KMS-11 (cell line): ENCODE measurements around the gene KIF25.
"Not testable (repeated sequence)": the region's sequence is repeated elsewhere in the genome, so short reads cannot be mapped to it uniquely, and the experiment has no call there.

ENCODE experiments used
- H2AFZ ChIP-seq: fragments of 200-600 bp; sonication (generic); 2 replicates; pipeline ENCODE4 v1.6.1; 2016; ENCODE audit warnings: antibody characterized with exemption, mixed run types, low read depth
- H3K27ac ChIP-seq: fragments of 200-600 bp; sonication (generic); 2 replicates; pipeline ENCODE4 v1.6.1; 2016; ENCODE audit warnings: mild to moderate bottlenecking, mixed run types
- H3K27me3 ChIP-seq: fragments of 200-600 bp; sonication (generic); 2 replicates; pipeline ENCODE4 v1.6.1; 2017; ENCODE audit warnings: mild to moderate bottlenecking, low read depth, mixed run types, moderate library complexity; ENCODE audit not compliant: insufficient read depth
- H3K36me3 ChIP-seq: fragments of 200-600 bp; sonication (generic); 2 replicates; pipeline ENCODE4 v1.6.1; 2017; ENCODE audit warnings: mild to moderate bottlenecking, mixed run types; ENCODE audit not compliant: insufficient read depth
- H3K4me1 ChIP-seq: fragments of 200-600 bp; sonication (generic); 2 replicates; pipeline ENCODE4 v1.6.1; 2016; ENCODE audit warnings: mild to moderate bottlenecking, low read depth, mixed run types; ENCODE audit not compliant: poor library complexity, severe bottlenecking
- H3K4me2 ChIP-seq: fragments of 200-600 bp; sonication (generic); 2 replicates; pipeline ENCODE4 v1.7.0; 2016; ENCODE audit warnings: mild to moderate bottlenecking, mixed run types
- H3K4me3 ChIP-seq: fragments of 200-600 bp; sonication (generic); IDR thresholded peaks from 2 replicates; pipeline ENCODE4 v1.6.1; 2017; ENCODE audit warnings: low read depth, low read length, mixed read lengths; ENCODE audit not compliant: insufficient read depth
- H3K79me2 ChIP-seq: fragments of 200-600 bp; sonication (generic); 2 replicates; pipeline ENCODE4 v1.6.1; 2016; ENCODE audit warnings: low read depth, mixed run types; ENCODE audit not compliant: insufficient read depth
- H3K9ac ChIP-seq: fragments of 200-600 bp; sonication (generic); 2 replicates; pipeline ENCODE4 v1.6.1; 2016; ENCODE audit warnings: mild to moderate bottlenecking, mixed run types
- H4K20me1 ChIP-seq: fragments of 200-600 bp; sonication (generic); 2 replicates; pipeline ENCODE4 v1.6.1; 2016; ENCODE audit warnings: mild to moderate bottlenecking, mixed run types; ENCODE audit not compliant: insufficient read depth
- CTCF ChIP-seq: fragments of 200-600 bp; sonication (generic); conservative IDR thresholded peaks from 2 replicates; pipeline ENCODE4 v1.6.1; 2017; ENCODE audit warnings: low read depth, mild to moderate bottlenecking, antibody characterized with exemption, low read length, moderate library complexity, mixed read lengths

Gene KIF25

DNA sequence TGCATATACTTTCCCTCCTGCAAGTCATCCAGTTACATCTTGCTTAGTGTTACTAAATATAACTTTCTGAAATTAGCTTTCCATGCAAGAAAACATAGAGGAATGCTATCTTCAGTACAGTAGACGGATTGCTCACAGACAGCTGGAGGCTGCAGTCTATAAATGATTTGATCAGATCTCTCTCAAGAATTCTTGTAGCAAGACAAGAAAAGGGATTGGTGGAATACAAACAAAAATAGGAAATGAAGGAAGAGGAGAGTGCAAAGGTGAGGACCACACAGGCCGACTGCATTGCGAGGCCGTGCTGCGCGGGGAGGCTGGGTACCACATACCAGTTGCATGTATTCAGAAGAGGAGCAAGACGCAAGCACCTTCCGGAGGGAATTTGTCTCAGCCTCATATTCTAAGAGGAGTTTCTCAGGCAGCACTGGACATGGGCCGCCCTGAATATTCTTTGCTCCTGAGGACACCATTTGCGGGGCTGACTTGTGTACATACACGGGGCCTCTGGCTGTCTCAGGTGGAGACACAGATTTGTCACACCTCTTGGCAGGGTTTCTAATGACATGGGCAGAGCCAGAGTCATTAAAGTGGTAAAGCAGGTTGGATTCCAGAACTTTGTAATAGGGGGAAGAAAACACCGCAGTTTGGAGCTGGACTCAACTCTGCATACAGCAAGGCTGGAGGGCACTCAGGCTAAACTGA lies 22.7 kb upstream of the KIF25 start:
- no peak overlapping the region for H3K9ac ChIP-seq
- H3K79me2 ChIP-seq = no peaks in the 10 kb centered on the region
- H3K36me3 ChIP-seq = no peaks in the 10 kb centered on the region
- no peak for TF ChIP-seq CTCF
- H3K4me3 ChIP-seq = no peak overlapping the region
- H3K4me2 ChIP-seq = no peak overlapping the region
- H3K27me3 ChIP-seq = no peaks in the 10 kb centered on the region
- H3K27ac ChIP-seq = no peak overlapping the region
- no peaks in the 10 kb centered on the region for H4K20me1 ChIP-seq
- H3K4me1 ChIP-seq = no peaks in the 10 kb centered on the region
- no peak overlapping the region for H2AFZ ChIP-seq

GRCh38 chr6:167975458-167975857 lies 22.0 kb upstream of the KIF25 start:
- Histone ChIP-seq H3K79me2 (no peaks in the 10 kb centered on the region), H3K27ac (no peak overlapping the region), H3K4me2 (no peak overlapping the region), H3K4me3 (no peak overlapping the region), H3K4me1 (no peaks in the 10 kb centered on the region), H3K36me3 (no peaks in the 10 kb centered on the region), H3K9ac (no peak overlapping the region), H2AFZ (no peak overlapping the region), H4K20me1 (no peaks in the 10 kb centered on the region), H3K27me3 (no peaks in the 10 kb centered on the region)
- TF ChIP-seq CTCF = no peak

DNA sequence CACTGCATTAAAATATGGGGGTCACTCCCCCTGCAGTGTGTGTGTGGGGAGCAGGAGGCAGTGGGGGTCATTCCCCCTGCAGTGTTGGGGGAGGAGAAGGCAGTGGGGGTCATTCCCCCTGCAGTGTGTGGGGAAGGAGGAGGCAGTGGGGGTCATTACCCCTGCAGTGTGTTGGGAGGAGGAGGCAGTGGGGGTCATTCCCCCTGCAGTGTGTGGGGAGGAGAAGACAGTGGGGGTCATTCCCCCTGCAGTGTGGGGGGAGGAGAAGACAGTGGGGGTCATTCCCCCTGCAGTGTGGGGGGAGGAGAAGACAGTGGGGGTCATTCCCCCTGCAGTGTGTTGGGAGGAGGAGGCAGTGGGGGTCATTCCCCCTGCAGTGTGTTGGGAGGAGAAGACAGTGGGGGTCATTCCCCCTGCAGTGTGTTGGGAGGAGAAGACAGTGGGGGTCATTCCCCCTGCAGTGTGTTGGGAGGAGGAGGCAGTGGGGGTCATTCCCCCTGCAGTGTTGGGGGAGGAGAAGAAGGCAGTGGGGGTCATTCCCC lies 21.3 kb upstream of the KIF25 start:
- not testable (repeated sequence) for H2AFZ ChIP-seq, H3K36me3 ChIP-seq, H3K4me2 ChIP-seq, H3K79me2 ChIP-seq, H3K27me3 ChIP-seq, H3K27ac ChIP-seq, H3K4me1 ChIP-seq, H3K4me3 ChIP-seq, H4K20me1 ChIP-seq, H3K9ac ChIP-seq

DNA sequence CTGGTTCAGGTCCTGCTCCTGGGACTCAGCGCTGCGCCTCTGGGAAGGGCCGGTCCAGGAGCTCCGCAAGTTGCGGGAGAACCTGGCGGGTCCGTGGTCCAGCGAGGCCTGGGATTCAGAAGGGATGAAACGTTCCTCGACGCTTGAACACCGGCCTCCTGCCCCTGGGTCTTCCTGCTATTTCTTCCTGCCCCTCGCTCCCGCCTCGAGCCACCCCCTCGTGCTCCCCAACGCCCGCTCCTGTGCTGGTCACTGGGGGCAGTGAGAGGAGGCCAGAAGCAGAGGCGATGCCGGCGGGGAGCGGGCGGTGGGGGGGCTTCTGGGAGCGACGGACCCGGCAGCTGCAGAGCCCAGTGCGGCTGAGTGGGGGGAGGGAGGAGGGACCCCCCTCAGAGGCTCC lies 20.8 kb upstream of the KIF25 start:
- TF ChIP-seq CTCF = no peak
- no peak overlapping the region for H3K4me2 ChIP-seq
- no peaks in the 10 kb centered on the region for H3K79me2 ChIP-seq
- H3K27ac ChIP-seq = no peak overlapping the region
- H3K27me3 ChIP-seq = no peaks in the 10 kb centered on the region
- H4K20me1 ChIP-seq = no peaks in the 10 kb centered on the region
- H3K36me3 ChIP-seq = no peaks in the 10 kb centered on the region
- no peaks in the 10 kb centered on the region for H3K4me1 ChIP-seq
- H2AFZ ChIP-seq = no peak overlapping the region
- H3K4me3 ChIP-seq = no peak overlapping the region
- H3K9ac ChIP-seq = no peak overlapping the region

GRCh38 chr6:167977717-167978467 lies 19.6 kb upstream of the KIF25 start:
- no peaks in the 10 kb centered on the region for H3K79me2 ChIP-seq
- H3K4me1 ChIP-seq = no peaks in the 10 kb centered on the region
- no peaks in the 10 kb centered on the region for H3K36me3 ChIP-seq
- H3K27me3 ChIP-seq = no peaks in the 10 kb centered on the region
- H3K4me3 ChIP-seq = no peak overlapping the region
- H4K20me1 ChIP-seq = no peaks in the 10 kb centered on the region
- H3K9ac ChIP-seq = no peak overlapping the region
- no peak overlapping the region for H2AFZ ChIP-seq
- no peak overlapping the region for H3K4me2 ChIP-seq
- H3K27ac ChIP-seq = no peak overlapping the region
- no peak for TF ChIP-seq CTCF
